Measurements from ENCODE around the gene RDX.

The RDX gene

GRCh38 chr11:110125632-110126031, 170.8 kb downstream of the RDX start:
- DNase-seq: no peak
